Measurements from ENCODE around the gene FHOD1.

- no peak for TF ChIP-seq CTCF (IDR thresholded peaks at IDR 0.05)
- TF ChIP-seq POLR2AphosphoS5 (IDR thresholded peaks at IDR 0.05; ENCODE audit: low read depth, low read length) = no peak
- no peak for TF ChIP-seq MXI1 (IDR thresholded peaks at IDR 0.05; ENCODE audit: low read depth, low read length)
- TF ChIP-seq EP300 (IDR thresholded peaks at IDR 0.05; ENCODE audit: borderline replicate concordance in 1 of 2, low read depth in 1 of 2, low read length in 1 of 2) = no peak
- no peak for TF ChIP-seq USF1 (IDR thresholded peaks at IDR 0.05; ENCODE audit: borderline replicate concordance, low read depth)
- TF ChIP-seq ELF1 (IDR thresholded peaks at IDR 0.05) = no peak
- TF ChIP-seq ZBTB33 (IDR thresholded peaks at IDR 0.05; ENCODE audit: borderline replicate concordance, low read depth) = no peak
- no peak for TF ChIP-seq TEAD4 (IDR thresholded peaks at IDR 0.05; ENCODE audit: borderline replicate concordance, insufficient read depth)
- no peak for TF ChIP-seq EZH2phosphoT487 (IDR thresholded peaks at IDR 0.05; ENCODE audit: borderline replicate concordance, low read depth)
- no peak; the same call in 1 of the 2 replicates for TF ChIP-seq JUND (IDR thresholded peaks at IDR 0.05)
- no peak for TF ChIP-seq SMC3 (IDR thresholded peaks at IDR 0.05; ENCODE audit: low read depth, low read length)
Observed at GRCh38 chr16:67186550-67186950, 60.7 kb downstream of the FHOD1 start.
